HG02798 (cell line): ENCODE data around the gene USP16.

Experiments
- ATAC-seq: cut with Tn5 transposase; IDR thresholded peaks from one replicate; pipeline ENCODE4 v1.9.1; 2021; ENCODE audit warnings: mild to moderate bottlenecking; ENCODE audit not compliant: unreplicated experiment, poor library complexity

The USP16 gene

GRCh38 chr21:29080454-29080941 is 56.0 kb downstream of the USP16 start:
- ATAC-seq, result no peak

GRCh38 chr21:29082046-29082815 is 57.8 kb downstream of the USP16 start:
- no peak for ATAC-seq

- ATAC-seq, result no peak
Observed at GRCh38 chr21:29083306-29083705, 58.8 kb downstream of the USP16 start.

- no peak for ATAC-seq
Observed at GRCh38 chr21:29084372-29084771, 59.9 kb downstream of the USP16 start.

GRCh38 chr21:29085106-29085752 is 60.8 kb downstream of the USP16 start:
- no peak for ATAC-seq

- no peak for ATAC-seq
Observed at GRCh38 chr21:29091033-29091432, 66.6 kb downstream of the USP16 start.

GRCh38 chr21:29092102-29092959 is 67.9 kb downstream of the USP16 start:
- ATAC-seq, result no peak

- ATAC-seq, result no peak
Observed at GRCh38 chr21:29096218-29097015, 71.9 kb downstream of the USP16 start.

GRCh38 chr21:29098156-29098555 is 73.7 kb downstream of the USP16 start:
- ATAC-seq, result no peak

GRCh38 chr21:29102791-29103257 is 78.4 kb downstream of the USP16 start:
- ATAC-seq, result no peak
